HG03457 (cell line): Measurements from ENCODE around the gene PLPPR4.
"Not testable (repeated sequence)": the region's sequence is repeated elsewhere in the genome, so short reads cannot be mapped to it uniquely, and the experiment has no call there.

Experiments
- ATAC-seq: cut with Tn5 transposase; IDR thresholded peaks from one replicate; pipeline ENCODE4 v1.9.1; 2021; ENCODE audit warnings: moderate number of reproducible peaks; ENCODE audit not compliant: unreplicated experiment

PLPPR4 gene, protein sequence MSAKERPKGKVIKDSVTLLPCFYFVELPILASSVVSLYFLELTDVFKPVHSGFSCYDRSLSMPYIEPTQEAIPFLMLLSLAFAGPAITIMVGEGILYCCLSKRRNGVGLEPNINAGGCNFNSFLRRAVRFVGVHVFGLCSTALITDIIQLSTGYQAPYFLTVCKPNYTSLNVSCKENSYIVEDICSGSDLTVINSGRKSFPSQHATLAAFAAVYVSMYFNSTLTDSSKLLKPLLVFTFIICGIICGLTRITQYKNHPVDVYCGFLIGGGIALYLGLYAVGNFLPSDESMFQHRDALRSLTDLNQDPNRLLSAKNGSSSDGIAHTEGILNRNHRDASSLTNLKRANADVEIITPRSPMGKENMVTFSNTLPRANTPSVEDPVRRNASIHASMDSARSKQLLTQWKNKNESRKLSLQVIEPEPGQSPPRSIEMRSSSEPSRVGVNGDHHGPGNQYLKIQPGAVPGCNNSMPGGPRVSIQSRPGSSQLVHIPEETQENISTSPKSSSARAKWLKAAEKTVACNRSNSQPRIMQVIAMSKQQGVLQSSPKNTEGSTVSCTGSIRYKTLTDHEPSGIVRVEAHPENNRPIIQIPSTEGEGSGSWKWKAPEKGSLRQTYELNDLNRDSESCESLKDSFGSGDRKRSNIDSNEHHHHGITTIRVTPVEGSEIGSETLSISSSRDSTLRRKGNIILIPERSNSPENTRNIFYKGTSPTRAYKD

DNA sequence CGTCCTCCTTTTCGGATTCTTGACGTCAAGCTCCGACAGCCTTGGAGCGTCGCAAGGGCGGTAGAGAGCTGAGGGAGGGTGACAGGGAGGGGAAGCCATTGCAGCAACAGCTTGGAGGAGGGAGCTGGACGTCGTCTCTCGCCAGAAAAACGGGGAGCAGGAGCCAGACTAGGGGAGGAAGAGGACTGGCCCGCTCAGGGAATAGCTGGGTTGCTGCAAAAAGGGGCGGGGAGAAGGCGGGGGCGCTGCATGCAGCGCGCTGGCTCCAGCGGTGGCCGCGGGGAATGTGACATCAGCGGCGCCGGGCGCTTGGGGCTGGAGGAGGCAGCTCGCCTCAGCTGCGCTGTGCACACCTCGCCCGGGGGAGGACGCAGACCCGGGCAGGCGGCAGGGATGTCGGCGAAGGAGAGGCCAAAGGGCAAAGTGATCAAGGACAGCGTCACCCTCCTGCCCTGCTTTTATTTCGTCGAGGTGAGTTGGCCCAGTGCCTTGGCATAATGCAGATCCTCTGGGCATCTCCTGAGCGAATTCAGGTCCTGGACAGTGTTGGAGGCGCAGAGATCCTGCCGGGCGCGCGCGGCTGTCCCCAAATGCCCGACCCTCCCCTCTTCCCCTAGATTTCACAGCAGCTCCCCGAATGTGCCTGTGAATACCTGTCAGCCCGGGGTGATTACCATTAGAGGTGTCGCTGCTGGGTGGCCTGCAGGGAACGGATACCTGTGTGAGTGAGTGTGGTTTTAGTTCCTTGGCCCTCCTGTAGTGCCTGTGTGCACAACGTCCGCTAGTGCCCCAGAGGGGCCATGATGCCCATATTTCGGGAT, at the start of gene PLPPR4:
PLPPR4 (plus strand) TSS at position 292 of the 821 bp plus-strand sequence; CDS start at position 394, 102 bp downstream.
- no peak for ATAC-seq

DNA sequence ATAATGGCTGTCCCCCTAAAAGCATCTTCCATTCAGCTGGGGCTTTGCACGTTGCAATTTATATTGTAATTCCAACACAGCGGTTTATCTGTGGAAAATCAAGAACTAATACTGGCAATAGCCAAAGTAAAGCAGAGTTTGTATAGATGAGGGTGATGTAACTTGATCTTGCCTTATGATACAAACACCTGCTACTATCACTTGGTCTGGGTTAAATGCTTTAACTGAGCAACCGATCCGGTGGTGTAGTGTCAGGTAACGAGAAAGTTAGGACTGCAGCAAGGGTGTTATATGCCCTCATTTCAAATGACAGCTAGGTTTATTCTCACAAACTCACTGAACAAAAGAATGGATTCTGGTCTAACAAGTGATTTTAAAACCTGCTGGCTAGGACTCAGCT, 47.3 kb upstream of the PLPPR4 start:
- no peak for ATAC-seq

DNA sequence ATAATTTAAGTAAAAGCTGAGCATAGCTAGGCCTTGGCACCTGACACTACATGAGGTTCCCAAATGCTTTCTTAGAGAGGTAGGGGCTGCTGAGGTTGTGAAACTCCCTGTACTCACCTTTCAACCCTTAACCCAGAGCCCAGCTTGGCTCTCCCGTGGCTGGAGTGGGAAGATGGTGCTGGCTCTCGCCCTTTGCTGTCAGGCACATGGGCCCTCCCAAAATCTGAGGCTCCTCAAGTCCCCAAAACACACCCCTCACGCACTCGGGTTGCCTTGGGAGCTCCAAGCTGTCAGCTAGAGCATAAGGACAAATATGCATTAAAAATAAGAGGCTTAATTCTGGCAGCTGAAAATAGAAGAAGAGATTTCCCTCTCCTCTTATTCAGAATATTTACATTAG, 46.7 kb upstream of the PLPPR4 start:
- no peak for ATAC-seq

DNA sequence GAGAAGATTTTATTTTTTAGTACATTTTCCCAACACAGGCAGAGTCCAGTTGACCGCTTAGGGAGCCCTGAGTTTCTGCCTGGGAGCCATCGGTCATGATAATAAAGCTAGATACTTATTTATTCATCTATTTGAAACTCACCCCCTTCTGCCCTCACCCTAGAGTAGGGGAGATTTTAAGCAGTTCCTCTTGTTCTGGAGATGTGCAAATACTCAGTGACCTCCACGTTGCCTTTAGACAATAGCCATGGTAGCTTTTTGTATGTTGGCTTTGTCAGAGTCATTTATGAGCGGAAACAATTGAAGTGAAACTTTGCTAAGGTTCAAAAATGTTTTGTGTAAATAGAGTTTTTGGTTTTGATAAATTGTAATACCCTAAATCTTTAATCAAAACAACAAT, 45.7 kb upstream of the PLPPR4 start:
- ATAC-seq = no peak

DNA sequence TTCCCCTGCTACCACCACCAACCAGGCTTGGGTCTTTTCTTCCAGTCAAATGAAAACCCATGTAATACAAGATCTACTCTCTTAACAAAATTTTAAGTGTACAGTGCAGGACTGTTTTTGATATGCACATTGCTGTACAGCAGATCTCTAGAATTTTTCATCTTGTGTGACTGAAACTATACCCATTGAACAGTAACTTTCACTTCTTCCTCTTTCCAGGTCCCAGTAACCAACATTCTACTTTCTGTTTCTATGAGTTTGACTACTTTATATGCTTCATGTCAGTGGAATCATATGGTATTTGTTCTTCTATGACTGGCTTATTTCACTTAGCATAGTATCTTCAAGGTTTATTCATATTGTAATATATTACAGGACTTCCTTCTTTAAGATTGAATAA, 45.3 kb upstream of the PLPPR4 start:
- peak; percentile 92 for ATAC-seq

DNA sequence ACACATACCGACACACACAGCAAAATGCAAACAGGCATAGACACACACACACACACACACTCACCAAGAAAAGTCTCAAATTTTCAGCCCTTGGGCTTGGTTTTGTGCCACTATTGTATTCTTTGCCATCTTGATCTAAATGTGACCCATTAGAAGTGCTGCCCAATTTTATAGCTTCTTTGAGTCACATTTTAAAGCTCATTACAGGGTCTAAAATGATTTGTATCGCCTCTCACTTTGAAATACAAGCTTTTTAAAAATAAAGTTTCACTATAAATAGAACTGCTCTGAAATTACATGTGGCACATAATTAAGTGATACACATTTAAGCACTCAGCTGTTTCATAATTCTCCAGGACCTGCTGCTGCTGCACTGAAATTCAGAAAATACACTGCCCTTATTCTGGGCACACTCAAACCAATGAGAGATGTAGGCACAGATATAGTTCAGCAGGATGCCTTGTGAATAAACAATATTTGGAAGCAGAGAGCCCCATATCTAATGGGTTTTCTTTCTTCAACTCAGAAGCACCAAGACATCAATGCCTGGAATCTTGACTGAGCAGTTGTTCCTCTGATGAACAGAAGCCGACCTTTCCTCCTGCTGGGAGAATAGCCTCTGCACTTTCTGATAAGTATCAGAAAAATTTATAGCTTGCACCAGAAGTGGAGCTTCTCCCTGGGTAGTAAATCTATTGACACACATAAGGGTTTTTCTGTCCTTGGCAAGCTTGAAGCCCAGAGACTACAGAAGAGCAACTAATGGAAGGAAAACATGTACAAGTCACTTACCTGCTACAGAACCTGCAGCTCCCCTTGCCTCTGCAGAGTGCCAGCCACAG, 37.0 kb upstream of the PLPPR4 start:
- ATAC-seq = no peak

DNA sequence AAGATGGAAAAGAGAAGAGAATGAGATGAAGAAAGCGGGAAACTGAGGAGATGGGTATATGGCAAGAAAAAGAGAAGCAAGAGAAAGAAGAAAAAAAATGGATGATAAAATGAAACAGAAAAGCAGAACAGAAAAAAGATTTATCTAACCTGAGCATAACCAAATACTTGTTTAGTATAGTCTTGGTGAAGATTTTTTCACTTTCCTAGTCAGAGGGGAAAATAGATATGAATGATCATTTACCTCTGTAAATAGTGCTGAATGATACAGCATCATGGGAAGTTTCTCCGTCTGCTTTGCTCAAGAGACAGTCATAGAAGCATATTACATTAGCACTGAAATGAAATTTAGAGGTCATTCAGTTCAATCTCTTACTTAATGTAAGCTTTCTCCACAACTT, 36.1 kb upstream of the PLPPR4 start:
- ATAC-seq = peak; percentile 78

DNA sequence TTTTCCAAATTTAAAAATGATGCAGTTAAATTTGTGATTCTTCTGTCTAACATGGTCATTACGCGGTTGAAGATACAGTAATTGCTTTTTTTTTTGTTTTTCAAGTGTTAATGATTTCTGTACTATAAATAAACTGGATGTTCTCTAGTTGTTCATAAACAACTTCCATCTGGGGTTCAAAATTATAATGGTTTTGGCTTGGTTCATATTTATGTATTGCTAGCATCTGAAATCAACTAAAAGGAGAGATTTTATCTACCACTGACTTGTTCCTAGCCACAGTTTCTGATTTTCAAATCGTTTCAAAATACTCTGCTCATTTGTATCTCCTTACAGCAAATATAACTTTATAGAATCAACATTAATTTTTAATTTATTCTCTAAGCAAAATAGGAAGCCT, 35.2 kb upstream of the PLPPR4 start:
- no peak for ATAC-seq

DNA sequence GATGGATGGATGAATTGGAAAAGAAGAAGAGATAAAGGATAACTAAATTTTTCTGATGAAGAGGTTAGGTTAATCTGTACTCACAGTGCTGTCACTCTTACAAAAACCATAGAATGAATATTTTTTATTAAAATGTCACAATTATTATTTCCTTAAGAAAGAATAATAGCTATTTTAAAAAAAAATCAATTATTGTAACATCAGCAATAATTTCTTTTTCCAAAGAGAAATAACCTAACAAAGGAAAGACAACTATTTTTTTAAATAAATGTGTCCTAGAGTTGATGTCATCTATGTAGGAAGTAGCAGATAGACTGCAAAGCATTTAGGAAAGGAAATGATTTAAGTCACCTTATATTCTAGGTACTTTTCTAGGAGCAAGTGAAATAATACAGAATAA, 33.6 kb upstream of the PLPPR4 start:
- no peak for ATAC-seq

DNA sequence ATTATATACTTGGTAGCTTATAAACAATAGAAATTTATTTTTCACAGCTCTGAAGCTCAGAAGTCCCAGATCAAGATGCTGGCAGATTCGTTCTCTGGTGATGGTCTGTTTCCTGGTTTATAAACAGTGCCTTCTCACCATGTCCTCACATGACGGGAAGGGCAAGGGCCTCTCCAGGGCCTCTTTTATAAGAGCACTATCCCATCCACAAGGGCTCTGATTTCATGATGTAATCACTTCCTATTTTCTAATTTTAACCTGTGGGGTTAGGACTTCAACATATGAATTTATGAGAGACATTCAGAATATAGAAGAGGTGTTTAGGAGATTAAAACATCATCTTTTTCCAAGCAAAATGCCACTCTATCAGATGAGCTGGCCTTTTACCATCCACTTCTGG, 32.1 kb upstream of the PLPPR4 start:
- ATAC-seq = no peak

DNA sequence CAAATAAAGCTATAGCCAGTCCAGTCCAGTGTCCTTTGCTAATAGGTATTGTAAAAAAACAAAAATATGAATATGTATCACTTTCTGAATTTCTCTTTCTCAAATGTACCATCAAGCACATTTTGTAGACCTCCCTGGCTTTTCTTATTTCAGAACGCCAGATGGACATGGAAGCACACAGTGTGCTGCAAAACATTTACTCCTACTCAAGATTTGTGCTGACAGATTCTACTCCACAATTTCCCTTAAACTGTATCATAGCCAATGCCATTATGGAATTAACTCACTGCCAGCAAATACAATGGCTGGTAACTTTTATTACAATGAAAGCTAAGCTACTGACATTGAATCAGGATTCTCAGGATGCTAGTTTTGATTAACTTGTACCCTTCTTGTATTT, 30.8 kb upstream of the PLPPR4 start:
- no peak for ATAC-seq

DNA sequence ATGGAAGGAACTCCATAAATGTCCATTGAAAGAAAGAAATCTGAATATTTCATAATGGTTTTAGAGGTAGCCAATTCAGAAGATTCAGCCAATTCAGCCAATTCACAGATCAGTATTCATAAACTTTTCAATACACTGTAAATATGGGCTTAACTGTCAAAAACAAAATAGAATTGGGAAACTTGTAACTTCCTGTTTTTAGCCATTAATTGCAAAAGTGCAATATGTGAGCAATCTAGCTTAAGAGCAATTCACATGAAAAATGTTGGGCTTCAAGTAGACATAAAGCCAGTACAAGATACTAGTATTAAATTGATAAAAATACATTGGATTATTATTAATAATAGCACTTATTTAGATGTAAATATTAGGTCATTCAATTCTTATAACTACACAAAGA, 27.5 kb upstream of the PLPPR4 start:
- ATAC-seq = no peak

DNA sequence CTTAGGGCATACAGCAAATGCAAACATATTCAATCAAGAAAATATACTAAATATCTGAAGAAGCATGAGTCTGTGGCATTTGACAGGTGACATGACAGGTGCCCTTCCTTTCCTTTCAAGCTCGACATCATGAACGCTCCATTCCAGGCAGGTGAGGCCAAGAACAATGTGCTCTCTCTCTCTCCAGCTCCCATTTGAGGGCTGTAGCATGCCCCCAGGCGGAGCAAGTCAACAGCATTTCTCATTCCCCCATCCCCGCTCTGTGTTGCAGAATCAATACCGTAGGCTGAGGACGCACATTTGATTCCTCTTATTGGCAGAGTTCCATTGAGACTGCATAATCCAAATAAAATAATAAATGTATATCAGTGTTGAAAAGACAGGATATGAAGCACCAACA, 24.6 kb upstream of the PLPPR4 start:
- no peak for ATAC-seq

DNA sequence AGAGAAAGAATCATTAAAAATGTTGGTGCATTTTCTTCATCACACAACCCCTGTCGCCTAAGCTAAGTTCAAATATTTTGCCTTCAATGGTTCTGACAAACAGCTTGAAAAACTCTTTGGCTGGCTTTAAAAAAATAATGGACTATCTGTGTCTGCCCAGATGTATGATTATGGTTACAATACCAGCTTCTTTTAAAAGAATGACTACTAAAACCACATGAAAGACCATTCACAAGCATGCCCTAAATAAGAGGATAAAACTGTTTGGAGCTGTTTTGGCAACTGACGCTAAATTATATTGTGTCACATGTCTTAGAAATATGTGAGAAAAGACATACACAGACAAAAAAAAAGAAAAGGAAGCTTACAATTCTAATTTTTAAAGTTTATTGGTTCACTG, 23.7 kb upstream of the PLPPR4 start:
- no peak for ATAC-seq

DNA sequence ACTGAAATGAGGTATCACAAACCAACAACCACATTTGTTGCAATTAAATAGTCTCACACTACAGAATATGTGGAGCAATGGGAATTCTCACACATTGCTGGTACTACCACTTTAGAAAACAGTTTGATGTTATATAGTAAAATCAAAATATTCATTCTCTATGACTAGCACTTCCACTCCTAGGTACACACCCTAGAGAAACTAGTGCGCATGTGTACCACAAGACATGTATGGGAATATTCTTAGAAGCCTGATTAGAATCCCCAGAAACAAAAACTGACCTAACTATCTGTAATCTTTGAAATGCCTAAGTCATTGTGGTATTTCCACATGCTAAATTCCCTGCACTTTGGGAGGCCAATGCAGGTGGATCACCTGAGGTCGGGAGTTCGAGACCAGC, 18.1 kb upstream of the PLPPR4 start:
- ATAC-seq = no peak

DNA sequence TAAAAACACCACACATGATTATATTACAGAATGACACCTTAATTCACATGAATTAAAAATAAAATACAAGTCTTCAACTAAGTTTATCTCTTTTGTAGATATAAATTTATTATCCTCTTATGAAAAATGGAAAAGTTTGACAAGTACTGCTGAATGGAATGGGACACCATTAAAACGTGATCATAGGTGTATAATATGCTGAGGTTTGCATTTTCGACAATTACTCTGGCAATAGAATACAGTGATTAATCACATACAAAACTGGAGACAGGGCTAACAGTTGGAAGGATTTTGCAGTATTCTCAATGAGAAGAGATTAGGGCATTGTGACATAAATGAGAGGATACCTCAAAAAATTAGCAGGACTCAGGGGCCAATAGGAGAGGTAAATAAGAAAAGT, 17.1 kb upstream of the PLPPR4 start:
- ATAC-seq = no peak

DNA sequence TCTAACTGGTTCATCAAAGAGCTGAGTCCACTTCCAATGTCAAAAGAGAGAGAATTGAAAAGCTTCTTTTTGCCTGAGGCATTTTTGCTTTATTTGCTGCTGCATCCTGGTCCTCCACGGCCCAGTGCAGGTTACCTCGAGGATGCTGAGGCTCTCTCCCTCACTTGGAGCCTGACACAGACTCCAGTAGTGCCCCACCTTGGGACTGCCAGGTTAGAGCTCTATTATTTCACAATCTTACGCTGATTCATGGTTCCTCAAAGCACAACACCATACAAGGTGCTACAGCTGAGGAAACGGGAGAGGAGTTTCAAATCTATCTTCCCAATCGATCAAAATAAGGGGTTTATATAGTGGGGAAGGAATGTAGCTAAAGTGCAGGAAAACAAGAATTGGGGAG, 13.6 kb upstream of the PLPPR4 start:
- no peak for ATAC-seq

DNA sequence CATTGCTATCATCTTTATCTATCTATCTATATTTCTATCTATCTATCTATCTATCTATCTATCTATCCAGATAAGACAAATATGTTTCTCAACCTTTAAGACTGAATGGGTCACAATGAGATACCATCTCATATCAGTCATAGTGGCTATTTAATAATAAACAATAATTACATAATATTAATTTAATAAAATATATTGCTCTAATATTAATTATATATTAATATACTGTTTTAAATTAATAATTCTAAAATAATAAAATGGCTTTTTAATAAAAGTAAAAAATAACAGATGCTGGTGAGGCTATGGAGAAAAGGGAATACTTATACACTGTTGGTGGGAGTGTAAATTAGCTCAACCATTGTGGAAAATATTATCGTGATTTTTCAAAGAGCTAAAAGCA, 13.0 kb upstream of the PLPPR4 start:
- no peak for ATAC-seq

DNA sequence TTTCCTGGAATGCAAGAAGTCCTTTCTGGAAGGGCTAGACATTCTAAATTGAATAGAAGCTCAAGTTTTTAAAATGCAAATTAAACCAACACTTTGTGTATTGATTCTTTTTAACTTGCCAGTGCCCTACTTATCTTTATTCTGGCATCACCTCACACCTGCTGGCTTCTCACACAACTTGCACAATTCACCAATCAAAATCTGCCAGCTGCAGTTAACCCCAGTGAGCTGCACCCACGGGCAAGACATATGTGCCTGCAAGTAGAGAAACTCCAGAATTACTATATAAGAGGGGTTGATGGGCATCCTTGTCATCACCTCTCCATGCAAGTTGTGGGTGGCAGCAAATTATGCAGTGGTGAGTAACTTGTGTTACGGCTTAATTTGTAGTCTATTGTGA, 11.7 kb upstream of the PLPPR4 start:
- ATAC-seq = no peak

DNA sequence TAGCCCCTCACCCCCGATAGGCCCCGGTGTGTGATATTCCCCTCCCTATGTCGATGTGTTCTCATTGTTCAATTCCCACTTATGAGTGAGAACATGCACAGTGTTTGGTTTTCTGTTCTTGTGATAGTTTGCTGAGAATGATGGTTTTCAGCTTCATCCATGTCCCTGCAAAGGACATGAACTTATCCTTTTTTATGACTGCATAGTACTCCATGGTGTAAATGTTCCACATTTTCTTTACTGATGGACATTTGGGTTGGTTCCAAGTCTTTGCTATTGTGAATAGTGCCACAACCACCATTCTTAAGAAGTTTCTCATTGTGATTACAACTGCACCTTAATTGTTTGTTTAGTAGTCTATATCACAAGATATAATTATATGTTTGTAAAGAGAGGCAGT, 3.9 kb upstream of the PLPPR4 start:
- not testable (repeated sequence) for ATAC-seq

DNA sequence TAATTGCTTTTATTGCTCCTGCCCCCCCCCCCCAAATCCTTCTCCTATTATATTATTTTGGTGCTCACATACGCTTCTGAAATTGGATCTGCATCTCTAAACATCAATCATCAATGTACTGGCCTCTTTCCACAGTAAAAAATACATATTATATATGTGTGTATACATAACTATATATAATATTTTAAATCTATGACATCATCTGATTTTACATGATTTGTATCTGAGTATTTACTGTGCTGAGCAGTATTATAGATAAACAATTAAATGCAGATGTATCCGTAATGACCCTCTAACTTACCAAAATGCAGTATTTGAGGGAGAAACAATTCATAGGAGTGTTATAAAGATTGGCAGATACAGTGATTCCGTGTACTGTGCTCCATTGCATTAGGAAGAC, 832 bp downstream of the PLPPR4 start:
- no peak for ATAC-seq
